GM18870 (cell line): Measurements from ENCODE around the gene TNFRSF19.
"Not testable (repeated sequence)": the region's sequence is repeated elsewhere in the genome, so short reads cannot be mapped to it uniquely, and the experiment has no call there.

ENCODE experiments used
- ATAC-seq: cut with Tn5 transposase; IDR thresholded peaks from one replicate; pipeline ENCODE4 v1.9.1; 2021; ENCODE audit warnings: moderate library complexity; ENCODE audit not compliant: unreplicated experiment

Gene TNFRSF19

GRCh38 chr13:23567906-23568460 is 2.2 kb upstream of the TNFRSF19 start:
- ATAC-seq: no peak

- no peak for ATAC-seq
Observed at GRCh38 chr13:23570921-23571315, 706 bp downstream of the TNFRSF19 start.

- no peak for ATAC-seq
Observed at GRCh38 chr13:23571431-23571830, 1.2 kb downstream of the TNFRSF19 start.

GRCh38 chr13:23572836-23573235 is 2.6 kb downstream of the TNFRSF19 start:
- ATAC-seq: no peak

- no peak for ATAC-seq
Observed at GRCh38 chr13:23574421-23575145, 4.4 kb downstream of the TNFRSF19 start.

GRCh38 chr13:23575632-23576031 is 5.4 kb downstream of the TNFRSF19 start:
- ATAC-seq: no peak

- ATAC-seq: peak; percentile 45
Observed at GRCh38 chr13:23578411-23579071, 8.3 kb downstream of the TNFRSF19 start.

- ATAC-seq: peak; percentile 56
Observed at GRCh38 chr13:23579072-23579895, 9.1 kb downstream of the TNFRSF19 start.

GRCh38 chr13:23579896-23580683 is 9.9 kb downstream of the TNFRSF19 start:
- ATAC-seq: no peak

GRCh38 chr13:23580684-23581060 is 10.5 kb downstream of the TNFRSF19 start:
- no peak for ATAC-seq

- ATAC-seq: no peak
Observed at GRCh38 chr13:23583491-23583890, 13.3 kb downstream of the TNFRSF19 start.

GRCh38 chr13:23584275-23584674 is 14.1 kb downstream of the TNFRSF19 start:
- ATAC-seq: no peak

- no peak for ATAC-seq
Observed at GRCh38 chr13:23586336-23586735, 16.1 kb downstream of the TNFRSF19 start.

- ATAC-seq: no peak
Observed at GRCh38 chr13:23588666-23589065, 18.5 kb downstream of the TNFRSF19 start.

GRCh38 chr13:23592596-23592995 is 22.4 kb downstream of the TNFRSF19 start:
- ATAC-seq: no peak

GRCh38 chr13:23593148-23593547 is 22.9 kb downstream of the TNFRSF19 start:
- no peak for ATAC-seq

GRCh38 chr13:23594290-23594689 is 24.1 kb downstream of the TNFRSF19 start:
- not testable (repeated sequence) for ATAC-seq

- no peak for ATAC-seq
Observed at GRCh38 chr13:23598369-23598768, 28.2 kb downstream of the TNFRSF19 start.

GRCh38 chr13:23599083-23599925 is 29.1 kb downstream of the TNFRSF19 start:
- no peak for ATAC-seq

- no peak for ATAC-seq
Observed at GRCh38 chr13:23600100-23600499, 29.9 kb downstream of the TNFRSF19 start.
